Activated B cell treated with CpG ODN at 0.5 μM for 24 hours (primary cell): ENCODE measurements around the gene FGFBP3. TPM values are rescaled to one million over a fixed set of nuclear protein-coding genes. Genes with fewer than 3 reads are reported as not detected.
A peak's percentile ranks its signal among the peaks of the same experiment; 100 is the strongest.

Source experiments
- ATAC-seq: fragments of 200-7000 bp; cut with Tn5 transposase; one replicate; pipeline ENCODE4 v1.10.0; 2021; ENCODE audit warnings: low read depth, mild to moderate bottlenecking, moderate library complexity
- CTCF ChIA-PET: fragments of 350-600 bp; sonication (Branson Sonifier 250); formaldehyde crosslinking; loops from one replicate; lab custom pipeline; 2021; ENCODE audit warnings: antibody characterized with exemption; lab: Charles Lee
- POLR2A ChIA-PET: fragments of 350-600 bp; sonication (Branson Sonifier 250); formaldehyde crosslinking; loops from one replicate; lab custom pipeline; 2021; ENCODE audit warnings: antibody characterized with exemption; lab: Charles Lee
- DNase-seq: peaks from one replicate; pipeline ENCODE4 v3.0.0; 2022
- H3K27ac Mint-ChIP-seq: one replicate; pipeline ENCODE4 v1.8.0; 2020; ENCODE audit warnings: mixed read lengths
- H3K27me3 Mint-ChIP-seq: one replicate; pipeline ENCODE4 v1.8.0; 2021; ENCODE audit warnings: mixed read lengths
- H3K36me3 Mint-ChIP-seq: one replicate; pipeline ENCODE4 v1.8.0; 2021; ENCODE audit warnings: low read depth, mixed read lengths
- H3K4me1 Mint-ChIP-seq: one replicate; pipeline ENCODE4 v1.8.0; 2021; ENCODE audit warnings: mixed read lengths
- H3K4me3 Mint-ChIP-seq: one replicate; pipeline ENCODE4 v1.8.0; 2020; ENCODE audit warnings: mild to moderate bottlenecking, mixed read lengths
- H3K9me3 Mint-ChIP-seq: one replicate; pipeline ENCODE4 v1.8.0; 2020; ENCODE audit warnings: mixed read lengths
- intact Hi-C: fragments of 100-400 bp; cut with micrococcal nuclease; formaldehyde crosslinking; loops from one replicate; pipeline ENCODE4 v1.15.1; 2024
- total RNA-seq: library from RNA; stranded (reverse); gene quantifications from 2 replicates; pipeline ENCODE4 v1.2.3, GENCODE V29; 2022
- TF ChIP-seq, protein P1 (sequence below): fragments of 200-600 bp; IDR thresholded peaks from one replicate; pipeline ENCODE4 v1.8.0; 2022; ENCODE audit warnings: antibody characterized with exemption, mild to moderate bottlenecking

The FGFBP3 gene
- total RNA-seq, 1 donor from 2014 or later: 1.8 TPM

- H3K27ac Mint-ChIP-seq: no peak overlapping the region
- intact Hi-C loops: no loop called here
- peaks cover 7% of the 10 kb centered on the region for H3K4me1 Mint-ChIP-seq
- TF ChIP-seq, protein P1, sequence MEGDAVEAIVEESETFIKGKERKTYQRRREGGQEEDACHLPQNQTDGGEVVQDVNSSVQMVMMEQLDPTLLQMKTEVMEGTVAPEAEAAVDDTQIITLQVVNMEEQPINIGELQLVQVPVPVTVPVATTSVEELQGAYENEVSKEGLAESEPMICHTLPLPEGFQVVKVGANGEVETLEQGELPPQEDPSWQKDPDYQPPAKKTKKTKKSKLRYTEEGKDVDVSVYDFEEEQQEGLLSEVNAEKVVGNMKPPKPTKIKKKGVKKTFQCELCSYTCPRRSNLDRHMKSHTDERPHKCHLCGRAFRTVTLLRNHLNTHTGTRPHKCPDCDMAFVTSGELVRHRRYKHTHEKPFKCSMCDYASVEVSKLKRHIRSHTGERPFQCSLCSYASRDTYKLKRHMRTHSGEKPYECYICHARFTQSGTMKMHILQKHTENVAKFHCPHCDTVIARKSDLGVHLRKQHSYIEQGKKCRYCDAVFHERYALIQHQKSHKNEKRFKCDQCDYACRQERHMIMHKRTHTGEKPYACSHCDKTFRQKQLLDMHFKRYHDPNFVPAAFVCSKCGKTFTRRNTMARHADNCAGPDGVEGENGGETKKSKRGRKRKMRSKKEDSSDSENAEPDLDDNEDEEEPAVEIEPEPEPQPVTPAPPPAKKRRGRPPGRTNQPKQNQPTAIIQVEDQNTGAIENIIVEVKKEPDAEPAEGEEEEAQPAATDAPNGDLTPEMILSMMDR: no peak
- peaks cover 27% of the 10 kb centered on the region for H3K27me3 Mint-ChIP-seq
- ATAC-seq (no peak), DNase-seq (no peak)
- peak overlapping the region; percentile 89 for H3K4me3 Mint-ChIP-seq
- H3K36me3 Mint-ChIP-seq: no peaks in the 10 kb centered on the region
- no peaks in the 10 kb centered on the region for H3K9me3 Mint-ChIP-seq
- ChIA-PET POLR2A (interaction anchor here (1.0 to 1.2 kb wide), 2 partner anchors 16 to 22 kb away, joined by 3 read pairs; no protein-coding TSS in a partner anchor), CTCF (interaction anchor here (1.9 kb wide), 1 partner anchor 26 kb away, joined by 6 read pairs; no protein-coding TSS in a partner anchor)
These were observed 22.4 kb downstream of the FGFBP3 start for GRCh38 chr10:91886954-91887271.

DNA sequence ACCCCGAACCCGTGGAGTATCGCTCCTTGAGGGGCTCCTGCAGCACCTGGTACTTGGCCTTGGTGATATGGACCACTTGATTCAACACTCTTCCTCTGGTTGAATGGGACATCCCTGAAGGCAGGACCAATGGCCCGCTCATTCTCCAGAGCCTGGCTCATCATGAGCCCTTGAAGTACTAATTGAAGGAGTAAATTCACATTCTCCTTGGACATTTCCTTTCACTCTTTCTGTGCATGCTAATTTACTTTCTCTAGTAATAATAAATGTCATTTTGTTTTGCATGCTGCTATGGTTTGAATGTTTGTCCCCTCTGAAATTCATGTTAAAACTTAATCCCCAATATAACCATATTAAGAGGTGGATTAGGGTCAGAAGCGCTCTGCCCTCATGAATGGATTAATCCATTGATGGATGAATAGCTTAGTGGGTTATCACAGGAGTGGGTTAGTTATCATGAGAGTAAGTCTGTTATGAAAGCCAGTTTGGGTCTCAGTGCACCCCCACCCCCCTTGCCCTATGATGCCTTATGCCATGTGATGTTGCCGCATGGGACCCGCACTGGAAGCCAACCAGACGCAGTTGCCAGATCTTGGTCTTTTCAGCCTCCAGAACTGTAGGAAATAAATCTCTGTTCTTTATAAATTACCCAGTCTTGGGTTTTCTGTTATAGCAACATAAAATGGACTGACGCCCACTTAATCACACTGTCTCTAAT, 23.8 kb downstream of the FGFBP3 start:
- intact Hi-C loops: no loop called here
- Mint-ChIP-seq H3K27me3 (peaks cover 18% of the 10 kb centered on the region), H3K36me3 (no peaks in the 10 kb centered on the region), H3K4me1 (peaks cover 7% of the 10 kb centered on the region), H3K4me3 (no peak overlapping the region), H3K9me3 (peaks cover 4% of the 10 kb centered on the region), H3K27ac (no peak overlapping the region)
- no peak for DNase-seq
- no peak for ATAC-seq
- CTCF ChIA-PET: no interaction called here
- TF ChIP-seq, protein P1: no peak
- POLR2A ChIA-PET: no interaction called here

- intact Hi-C loops: no loop called here
- H3K4me3 Mint-ChIP-seq: no peak overlapping the region
- no peaks in the 10 kb centered on the region for H3K36me3 Mint-ChIP-seq
- H3K27me3 Mint-ChIP-seq: peaks cover 11% of the 10 kb centered on the region
- H3K4me1 Mint-ChIP-seq: peaks cover 7% of the 10 kb centered on the region
- TF ChIP-seq, protein P1: no peak
- ATAC-seq: no peak
- ChIA-PET POLR2A (no interaction called here), CTCF (no interaction called here)
- no peak overlapping the region for H3K27ac Mint-ChIP-seq
- peaks cover 4% of the 10 kb centered on the region for H3K9me3 Mint-ChIP-seq
- DNase-seq: no peak
These were observed 24.8 kb downstream of the FGFBP3 start for GRCh38 chr10:91884536-91884935.

DNA sequence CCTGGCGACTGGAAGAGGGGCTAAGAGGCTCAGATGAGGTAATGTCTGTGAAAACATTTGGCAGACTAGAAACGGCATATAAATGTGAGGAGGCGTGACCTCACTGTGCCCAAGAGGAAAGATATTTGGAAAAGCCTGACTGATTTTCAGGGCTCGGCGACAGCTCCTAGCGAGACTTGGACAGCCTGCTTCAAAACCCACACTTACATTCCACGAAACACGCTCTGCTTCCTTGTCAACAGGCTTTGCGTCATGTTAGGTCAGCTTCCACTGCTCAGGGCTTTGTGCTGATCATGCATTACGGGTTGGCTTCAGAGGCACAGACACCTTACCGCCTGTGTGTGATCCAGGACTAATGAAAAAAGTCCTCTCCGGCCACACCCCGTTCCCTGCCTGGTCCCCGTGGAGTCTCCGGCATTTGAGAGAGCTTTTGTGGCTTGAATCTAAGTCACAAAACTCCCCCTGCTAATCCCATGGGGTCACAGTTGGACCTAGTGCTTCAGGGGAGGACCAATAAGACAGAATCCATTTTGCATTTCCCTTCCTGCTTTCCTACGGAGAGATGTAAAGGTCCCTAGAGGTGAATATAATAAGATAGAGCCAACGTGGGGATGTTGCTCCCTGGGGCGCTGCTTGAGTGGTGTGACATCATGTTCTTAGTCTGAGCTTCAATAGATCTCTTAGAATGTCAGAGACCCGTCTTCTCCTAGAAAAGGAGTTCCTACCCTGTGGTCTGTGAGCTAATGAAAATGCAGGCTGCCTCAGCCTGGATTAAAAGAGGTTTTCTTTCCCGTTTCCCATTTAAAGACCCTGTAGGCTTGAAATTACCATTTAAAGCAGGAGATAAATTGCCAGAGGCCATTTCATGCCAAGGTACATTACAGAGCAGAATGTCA, 25.5 kb downstream of the FGFBP3 start:
- Mint-ChIP-seq H3K4me3 (no peak overlapping the region), H3K9me3 (peaks cover 4% of the 10 kb centered on the region), H3K4me1 (peaks cover 7% of the 10 kb centered on the region), H3K27me3 (peaks cover 8% of the 10 kb centered on the region), H3K27ac (no peak overlapping the region), H3K36me3 (no peaks in the 10 kb centered on the region)
- no peak for ATAC-seq
- ChIA-PET CTCF (no interaction called here), POLR2A (no interaction called here)
- no peak for DNase-seq
- TF ChIP-seq, protein P1: no peak
- intact Hi-C loops: no loop called here

- Mint-ChIP-seq H3K9me3 (peaks cover 4% of the 10 kb centered on the region), H3K27ac (no peak overlapping the region), H3K4me3 (no peak overlapping the region), H3K27me3 (no peaks in the 10 kb centered on the region), H3K36me3 (no peaks in the 10 kb centered on the region), H3K4me1 (no peaks in the 10 kb centered on the region)
- intact Hi-C loops: no loop called here
- no peak for DNase-seq
- POLR2A ChIA-PET: no interaction called here
- no peak for ATAC-seq
- TF ChIP-seq, protein P1: no peak
- CTCF ChIA-PET: no interaction called here
These were observed 29.0 kb downstream of the FGFBP3 start for GRCh38 chr10:91880310-91880709.
